CD4-positive, alpha-beta T cell treated with Interleukin-2 at 100 ng/mL for 4 hours (primary cell): ENCODE results near the gene RNH1.

Source experiments
- DNase-seq: peaks from one replicate; pipeline ENCODE4 v3.0.0-alpha.2; 2020; ENCODE audit warnings: low spot score

Gene RNH1

DNA sequence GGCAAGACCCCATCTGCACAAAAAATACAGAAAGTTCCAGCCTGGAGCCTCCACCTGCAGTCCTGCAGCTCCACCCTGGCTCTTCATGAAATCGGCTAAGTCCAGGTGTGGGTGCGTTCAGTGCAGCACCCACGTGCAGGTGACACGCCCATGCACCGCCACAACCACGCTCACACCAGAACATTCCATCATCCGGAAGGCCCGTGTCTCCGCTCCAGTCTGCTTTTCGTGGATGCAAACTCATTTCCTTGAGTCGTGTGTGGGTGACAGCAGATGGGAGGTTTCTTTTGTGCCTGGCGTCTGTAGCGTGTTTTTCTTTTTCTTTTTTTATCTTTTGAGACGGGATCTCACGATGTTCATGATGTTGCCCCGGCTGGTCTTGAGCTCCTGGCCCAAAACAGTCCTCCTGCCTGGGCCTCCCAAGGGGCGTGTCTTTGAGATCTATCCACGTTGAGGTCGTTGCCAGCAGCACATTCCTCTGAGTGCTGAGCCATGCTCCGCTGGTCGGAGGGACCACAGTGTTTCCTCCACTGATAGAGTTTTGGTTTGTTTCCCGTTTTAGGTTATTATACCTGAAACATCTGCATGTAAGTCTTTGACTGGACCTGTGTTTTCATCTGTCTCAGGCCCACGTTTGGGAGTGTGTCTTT, 49.8 kb downstream of the RNH1 start:
- DNase-seq: no peak

DNA sequence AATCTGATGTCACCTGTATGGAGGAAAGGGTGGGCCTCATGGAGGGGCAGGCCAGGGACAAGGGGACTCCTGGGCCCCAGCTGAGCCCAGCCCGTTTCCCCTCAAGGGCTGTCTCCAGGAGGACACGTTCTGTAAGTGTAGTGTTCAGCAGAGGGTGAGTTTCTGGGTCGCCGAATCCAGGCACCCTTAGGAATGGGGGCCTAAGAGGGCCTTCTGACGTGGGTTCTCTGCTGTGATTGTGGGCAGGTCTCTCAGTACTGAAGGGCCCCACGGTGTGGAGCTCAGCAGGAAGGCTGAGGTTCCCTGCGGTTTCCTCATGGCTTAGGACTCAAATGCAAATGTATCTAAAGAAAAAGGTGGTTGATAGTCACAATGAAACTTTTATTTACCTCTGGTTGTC, 50.5 kb downstream of the RNH1 start:
- peak; percentile 30 for DNase-seq

DNA sequence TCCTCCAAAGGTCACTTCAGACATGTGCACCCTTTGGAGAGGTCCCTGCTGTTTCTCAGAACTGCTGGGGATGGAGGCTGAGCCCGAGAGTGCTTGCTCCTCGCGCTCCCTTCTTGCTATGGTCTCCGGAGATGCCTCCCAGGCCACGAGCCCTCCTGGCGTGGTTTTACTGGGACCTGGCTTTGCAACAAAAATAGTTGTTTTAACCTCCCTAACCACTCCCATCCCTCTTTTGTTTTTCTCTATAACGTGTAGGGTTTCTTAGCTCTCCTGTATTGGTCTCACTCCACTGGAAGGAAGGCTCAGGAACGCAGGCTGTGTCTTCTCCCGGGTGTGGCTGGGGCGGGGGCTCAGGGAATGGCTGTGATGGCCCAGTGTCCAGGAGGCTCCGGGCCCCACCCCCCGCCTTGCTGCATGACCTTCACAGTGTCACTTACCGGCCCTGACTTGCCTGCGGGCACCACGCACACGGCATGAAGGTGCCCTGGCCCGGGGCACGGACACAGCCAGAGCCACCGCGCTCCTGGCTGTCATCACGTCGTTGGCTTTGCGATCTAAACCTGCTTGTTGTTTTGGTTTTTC, 51.4 kb downstream of the RNH1 start:
- no peak for DNase-seq

DNA sequence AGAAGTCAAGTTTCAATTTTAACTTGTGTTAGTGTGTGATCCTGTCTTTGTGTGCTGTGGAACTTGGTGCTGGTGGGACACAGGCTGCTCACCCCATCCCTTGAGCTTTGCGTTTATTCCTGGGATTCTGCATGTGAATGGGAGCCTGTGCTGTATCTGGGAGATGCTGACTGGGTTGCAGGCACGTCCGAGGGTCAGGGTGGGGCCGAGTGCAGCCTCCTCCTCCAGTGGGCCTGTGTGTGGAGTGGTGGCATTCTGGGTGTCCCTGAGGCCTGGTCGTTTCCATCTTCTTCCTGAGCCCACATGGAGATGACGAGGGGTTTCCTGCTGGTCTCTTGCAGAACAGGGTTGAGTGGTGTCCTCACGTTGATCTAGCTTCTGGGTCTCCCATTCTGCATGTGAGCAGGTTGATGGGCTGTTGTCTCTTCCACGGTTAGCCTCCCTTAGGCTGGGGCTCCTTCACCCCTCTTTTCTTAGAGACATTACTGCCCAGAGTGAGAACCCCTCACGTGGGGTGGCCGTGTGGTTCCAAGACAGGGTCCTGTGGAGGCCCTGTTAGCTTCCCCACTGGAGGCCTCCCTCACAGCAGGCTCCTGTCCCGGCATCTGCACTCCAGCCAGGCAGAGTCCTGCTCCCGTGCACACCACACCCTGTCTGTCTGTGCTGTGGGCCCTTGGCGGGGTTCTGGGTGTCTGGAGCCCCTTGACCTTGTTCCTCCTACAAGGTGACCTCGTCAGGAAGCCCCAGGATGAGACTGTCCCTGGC, 52.1 kb downstream of the RNH1 start:
- DNase-seq: no peak

DNA sequence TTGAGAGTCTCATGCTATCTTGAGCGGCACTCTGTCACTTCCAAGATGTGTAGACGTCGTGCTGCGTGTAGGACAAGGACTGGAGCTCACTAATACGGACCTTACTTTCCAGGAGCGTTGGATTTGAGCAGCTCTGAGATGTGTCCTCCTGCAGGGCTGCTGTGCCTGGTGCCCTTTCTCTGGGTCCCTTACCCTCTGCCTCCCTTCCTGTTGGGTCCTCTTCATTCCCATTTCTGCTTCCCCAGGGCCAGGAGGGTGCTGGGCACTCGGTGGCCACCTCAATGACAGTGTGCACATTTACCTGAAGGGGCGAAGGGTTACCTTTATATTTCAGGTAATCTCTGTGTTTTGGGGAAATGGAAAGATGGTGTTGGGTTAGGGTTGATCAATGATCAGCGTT, 53.0 kb downstream of the RNH1 start:
- DNase-seq: no peak

DNA sequence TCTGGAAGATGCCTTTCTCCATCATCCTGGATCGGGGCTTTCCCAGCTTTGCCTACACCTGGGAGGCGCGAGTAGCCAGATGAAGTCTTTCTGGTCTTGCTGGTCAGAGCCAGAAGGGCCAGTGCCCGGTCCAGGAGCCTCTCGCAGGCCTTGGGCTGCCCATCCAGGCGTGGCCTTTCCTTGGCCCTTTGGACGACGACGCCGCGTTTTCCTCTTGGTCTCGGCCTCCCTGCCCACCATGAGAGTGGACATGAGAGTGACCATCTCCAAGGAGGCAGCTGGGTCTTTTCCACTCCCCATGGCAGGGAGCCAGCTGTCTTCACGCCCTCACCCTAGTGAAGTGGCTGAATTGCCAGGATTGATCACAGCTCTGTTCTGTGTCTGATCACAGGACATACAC, 53.5 kb downstream of the RNH1 start:
- DNase-seq: no peak

DNA sequence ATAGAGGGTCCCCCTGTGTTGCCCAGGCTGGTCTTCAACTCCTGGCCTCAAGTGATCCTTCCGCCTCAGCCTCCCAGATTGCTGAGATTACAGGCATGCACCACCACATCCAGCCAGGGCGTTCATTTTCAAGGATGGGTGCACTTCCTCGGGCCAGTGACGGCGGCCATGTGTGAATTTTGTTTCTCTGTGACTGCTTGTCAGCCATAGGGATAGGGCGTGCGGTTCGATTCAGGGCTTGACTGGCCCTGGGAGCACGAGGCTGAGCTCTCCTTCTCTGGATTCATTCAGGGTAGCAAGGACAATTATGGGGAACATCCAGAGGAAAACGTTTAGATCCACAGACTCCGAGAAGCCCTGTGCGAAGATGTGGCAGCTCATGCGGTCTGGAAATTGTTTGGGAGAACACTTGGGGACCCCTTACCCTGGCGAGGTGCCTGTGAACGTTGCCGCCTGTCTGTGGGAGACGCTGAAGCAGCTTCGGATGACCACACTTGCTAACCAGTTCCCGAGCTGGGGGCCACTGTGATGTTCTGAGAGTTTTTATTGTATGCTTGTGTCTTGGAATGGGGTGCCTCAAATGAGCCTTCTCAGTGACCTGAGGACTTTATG, 54.0 kb downstream of the RNH1 start:
- no peak for DNase-seq

DNA sequence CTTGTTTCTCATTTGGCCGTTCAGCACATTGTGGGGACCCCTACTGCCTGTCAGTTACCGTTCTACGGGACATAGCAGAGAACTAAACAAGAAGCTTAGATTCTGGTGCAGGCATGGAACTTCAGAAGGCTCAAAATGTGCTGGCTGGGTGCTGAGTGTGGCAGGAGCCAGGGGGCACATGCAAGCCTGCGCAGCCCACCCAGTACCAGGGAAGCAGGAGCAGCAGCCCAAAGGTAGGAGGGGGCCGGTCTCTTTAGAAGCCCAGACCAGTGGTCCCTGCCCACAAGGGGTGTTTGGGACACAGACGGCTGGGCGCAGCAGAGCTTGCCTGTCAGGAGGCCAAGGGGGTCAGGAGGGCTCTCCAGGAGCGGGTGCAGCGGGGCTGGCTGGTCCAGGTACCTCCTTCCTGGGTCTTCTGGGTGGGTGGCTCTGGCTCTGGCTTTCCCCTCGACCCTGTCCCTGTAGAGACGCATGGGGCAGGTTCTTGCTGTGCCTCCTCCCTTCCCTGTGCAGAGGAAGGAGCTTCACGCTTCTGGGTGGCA, 54.8 kb downstream of the RNH1 start:
- no peak for DNase-seq

DNA sequence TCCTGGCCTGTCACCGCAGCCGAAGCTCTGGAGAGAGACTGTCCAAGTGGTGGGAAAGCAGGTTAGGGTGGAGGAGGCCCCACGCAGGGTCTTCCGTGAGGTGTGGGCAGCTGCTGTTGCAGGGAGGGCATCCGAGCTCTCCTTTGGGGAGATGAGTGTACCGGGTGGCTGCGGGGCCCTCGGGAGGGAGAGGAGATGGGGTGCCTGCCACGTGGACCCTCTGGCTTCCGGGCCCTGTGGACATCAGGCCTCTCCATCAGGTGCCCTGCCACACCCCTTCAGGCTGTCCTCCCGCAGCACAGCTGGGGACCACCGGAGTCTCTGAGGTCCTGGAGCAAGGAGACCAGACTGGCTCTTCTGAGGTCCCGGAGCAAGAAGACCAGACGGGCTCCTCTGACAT, 55.3 kb downstream of the RNH1 start:
- no peak for DNase-seq

DNA sequence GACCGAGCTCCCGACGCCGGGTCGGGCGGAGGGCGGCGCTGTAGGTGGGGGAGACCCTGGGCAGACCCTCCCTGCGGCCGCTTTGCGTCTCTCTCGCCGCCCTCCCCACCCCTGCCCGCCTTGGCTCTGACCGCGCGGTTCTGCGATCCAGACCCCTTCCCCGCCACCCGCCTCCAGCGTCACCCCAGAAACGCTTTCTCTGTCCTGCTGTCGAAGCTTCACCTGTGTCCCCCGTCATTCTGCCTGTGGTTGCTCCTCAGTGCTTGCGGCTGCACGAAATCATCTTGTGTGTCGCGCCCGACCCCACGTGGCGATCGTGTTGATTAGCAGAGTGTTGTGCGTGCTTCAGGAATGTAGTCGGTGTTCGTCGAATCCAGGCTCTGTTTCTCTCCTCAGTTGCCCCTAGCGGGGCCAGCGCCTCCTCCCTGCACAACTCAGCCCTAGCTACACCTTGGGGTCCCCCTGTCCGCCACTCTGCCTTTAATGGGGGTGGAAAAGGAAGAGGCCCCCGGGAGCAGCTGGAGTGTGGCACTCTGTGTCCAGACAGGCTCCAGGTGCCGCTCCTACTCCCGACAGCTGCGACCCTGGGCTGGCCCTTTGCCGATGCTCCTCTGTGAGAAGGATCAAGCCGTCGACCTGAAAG, 56.1 kb downstream of the RNH1 start:
- DNase-seq: peak; percentile 82

DNA sequence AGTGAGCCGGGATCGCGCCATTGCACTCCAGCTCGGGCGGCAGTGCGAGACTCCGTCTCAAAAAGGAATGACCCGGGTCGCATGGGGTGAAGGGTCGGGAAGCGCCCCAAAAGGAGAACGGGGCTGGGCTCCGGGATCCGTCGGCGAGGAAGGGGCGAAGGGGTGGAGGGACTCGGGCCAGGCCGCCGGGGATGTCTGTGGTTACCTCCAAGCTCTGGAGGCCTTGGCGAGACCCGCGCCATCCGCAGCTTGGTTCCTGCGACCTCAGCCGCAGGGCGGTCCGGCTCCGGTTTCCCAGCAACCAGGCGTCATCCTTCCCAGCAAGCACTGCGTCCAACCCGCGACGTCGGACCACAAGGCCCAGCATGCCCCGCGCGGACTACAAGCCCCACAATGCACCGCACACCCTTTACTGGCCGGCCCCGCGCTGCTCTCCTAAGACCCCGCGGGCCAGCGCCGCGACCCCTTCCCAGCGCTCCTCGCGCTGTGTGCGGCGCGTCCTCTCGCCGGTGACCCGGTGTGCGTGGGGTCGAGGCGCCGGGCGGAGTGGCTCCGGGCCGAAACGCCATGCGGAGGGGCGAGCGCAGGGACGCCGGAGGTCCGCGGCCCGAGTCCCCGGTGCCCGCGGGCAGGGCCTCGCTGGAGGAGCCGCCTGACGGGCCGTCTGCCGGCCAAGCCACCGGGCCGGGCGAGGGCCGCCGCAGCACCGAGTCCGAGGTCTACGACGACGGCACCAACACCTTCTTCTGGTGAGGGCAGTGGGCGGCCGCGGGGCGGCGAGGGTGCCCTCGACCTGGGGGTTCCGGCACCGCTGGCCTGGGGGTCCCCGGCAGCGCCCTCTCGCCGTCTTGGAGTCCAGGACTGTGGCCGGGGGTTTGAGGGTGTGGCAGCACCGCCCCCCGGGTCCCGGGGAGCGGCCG, 56.9 kb downstream of the RNH1 start, which contains the start of gene PTDSS2:
Gene PTDSS2 (plus strand): TSS at position 391 of the 920 bp plus-strand sequence. CDS start 177 bp downstream, at position 568.
- DNase-seq: peak; percentile 93

DNA sequence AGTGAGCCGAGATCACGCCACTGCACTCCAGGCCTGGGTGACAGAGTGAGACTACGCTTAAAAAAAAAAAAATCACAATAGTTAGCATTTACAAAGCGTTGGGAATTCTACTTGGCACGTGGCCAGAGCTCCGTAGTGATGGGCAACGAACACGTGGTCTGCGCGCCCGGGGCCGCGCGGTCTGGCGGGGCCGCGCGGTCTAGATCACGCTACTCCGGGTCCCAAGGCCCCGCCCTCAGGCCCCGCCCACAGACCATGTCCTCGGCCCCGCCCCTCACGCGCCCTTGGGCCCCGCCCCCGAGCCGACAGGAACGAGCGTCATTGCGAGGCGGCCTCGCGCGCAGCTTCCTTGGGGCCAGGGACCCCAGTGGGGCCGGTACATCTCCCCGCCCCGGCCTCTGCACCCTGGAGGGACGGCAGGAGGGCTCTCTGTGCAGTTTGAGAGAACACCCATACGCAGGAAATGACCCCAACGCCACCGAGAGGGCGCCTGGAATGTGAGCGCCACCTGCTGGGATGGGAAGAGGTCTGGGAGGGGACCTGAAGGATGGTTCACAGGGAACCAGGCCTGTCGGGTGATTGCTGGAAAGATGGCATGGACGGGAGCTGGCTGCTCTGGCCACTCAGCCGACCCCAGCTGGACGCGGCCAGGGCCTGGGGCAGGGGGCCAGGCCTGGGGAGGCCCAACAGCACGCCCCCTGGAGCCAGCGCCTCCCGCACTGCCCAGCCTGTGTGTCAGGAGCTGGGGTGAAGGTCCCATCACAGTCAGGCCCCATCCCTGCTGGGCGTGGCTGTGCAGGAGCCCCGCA, 58.9 kb downstream of the RNH1 start:
- peak; percentile 93 for DNase-seq

DNA sequence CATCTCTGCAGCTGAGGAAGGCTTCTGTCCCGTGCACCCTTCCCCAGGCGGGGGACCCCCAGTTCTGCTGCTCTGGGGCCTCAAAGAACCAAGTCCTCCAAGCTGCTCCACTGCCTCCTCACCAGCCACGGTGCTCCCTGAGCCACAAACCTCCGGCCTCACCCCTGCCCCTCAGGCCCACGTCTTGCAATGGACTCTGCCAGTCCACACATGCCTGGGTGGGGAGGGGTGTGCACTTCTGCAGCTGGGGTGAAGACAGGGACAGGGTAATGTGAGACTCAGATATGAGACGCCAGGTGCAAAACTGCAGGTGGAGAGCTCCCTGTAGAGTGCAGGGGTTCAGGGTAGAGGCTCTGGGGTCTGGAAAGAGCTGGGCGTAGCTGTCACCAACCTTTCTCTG, 60.2 kb downstream of the RNH1 start:
- DNase-seq: no peak

DNA sequence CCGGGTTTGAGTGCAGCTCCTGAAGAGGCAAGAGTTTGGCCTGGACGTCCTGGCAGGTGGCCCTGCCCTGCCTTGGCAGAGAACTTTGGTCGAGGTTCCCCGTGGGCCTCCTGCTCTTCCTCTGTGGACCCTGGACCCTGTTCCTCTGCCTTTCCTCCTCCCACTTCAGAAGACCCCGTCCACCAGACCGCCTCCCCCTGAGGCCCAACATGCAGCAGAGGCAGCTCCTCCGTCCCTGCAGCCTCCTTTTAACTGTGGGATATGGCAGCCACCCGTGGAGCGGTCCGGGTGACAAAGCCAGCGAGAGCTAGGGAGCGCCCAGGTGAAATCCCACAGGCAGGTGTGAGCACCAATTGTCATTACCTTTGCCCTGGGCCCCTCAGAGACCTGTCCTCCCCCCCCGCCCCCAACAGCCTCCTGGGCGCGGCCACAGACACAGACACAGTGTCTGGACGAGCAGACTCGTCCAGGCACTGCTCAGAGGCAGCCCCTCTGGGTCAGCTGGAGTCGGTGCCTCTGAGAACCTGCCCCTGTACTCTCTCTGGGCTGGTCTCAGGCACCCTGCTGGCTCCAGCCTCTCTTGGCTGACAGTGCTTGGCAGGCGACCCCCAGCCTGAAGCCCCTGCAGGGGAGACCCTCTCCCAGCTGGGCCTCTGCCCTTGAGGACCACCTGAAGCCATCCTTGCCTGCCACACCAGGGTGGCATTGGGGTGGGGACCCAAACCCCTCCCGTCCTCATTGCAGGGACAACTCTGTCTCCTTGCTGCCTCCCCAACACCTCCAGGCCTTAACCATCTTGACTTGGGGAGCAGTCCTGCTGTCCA, 61.1 kb downstream of the RNH1 start:
- no peak for DNase-seq
